HG02852 (cell line): ENCODE data around the gene KCNB1.
"Not testable (repeated sequence)": the region's sequence is repeated elsewhere in the genome, so short reads cannot be mapped to it uniquely, and the experiment has no call there.

Experiments used
- ATAC-seq: cut with Tn5 transposase; IDR thresholded peaks from one replicate; pipeline ENCODE4 v1.9.1; 2021; ENCODE audit warnings: mild to moderate bottlenecking, moderate library complexity; ENCODE audit not compliant: unreplicated experiment

Gene KCNB1

DNA sequence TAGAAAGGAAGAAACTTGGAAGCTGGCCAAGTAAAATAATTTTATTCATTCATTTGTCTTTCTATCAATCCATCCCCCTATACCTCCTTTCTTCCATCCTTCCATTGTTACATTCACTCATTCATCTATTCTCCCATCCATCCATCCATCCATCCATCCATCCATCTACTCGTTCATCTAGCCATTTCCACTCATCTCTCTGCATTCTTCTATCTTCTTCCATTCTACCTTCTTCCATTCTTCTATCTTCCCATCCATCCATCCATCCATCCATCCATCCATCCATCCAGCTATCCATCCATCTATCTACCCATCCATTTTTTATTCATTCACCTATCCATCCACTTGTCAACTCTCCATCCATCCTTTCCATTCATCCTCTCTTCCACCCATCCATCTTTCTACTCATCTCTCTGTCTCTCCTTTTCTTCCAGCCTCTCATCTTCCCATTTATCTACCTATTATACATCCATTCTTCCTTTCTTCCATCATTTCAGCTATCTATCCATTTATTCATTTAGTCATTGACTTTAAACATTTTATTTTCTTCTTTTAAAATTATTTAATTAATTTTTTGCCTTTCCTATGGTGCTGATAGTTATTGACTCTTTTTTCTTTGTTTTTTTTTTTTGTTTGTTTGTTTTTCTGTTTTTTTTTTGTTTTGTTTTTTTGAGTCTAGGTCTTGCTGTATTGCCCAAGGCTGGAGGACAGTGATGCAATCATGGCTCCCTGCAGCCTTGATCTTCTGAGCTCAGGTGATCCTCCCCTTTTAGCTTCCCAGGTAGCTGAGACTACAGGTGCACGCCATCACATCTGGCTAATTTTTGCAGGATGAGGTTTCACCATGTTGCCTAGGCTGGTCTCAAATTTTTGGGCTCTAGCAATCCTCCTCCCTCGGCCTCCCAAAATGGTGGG, 151.5 kb downstream of the KCNB1 start:
- no peak for ATAC-seq

DNA sequence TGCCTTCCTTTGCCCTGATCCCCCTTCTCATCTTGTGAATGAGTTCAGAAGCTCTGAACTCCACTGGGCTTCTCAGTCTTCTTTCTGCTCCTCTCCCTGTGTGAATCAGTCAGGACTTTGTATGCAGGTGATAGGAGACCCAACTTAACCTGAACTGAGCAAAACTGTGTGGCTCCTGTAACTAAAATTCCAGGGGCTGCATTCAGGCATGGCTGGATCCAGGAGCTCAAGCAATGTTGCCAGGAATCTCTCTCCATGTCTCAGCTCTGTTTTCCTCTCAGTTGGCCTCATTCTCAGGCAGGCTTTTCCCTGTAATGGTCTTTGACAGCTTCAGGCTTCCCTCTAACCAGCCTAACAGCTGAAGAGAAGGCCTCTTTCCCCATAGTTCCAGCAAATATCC, 153.7 kb downstream of the KCNB1 start:
- no peak for ATAC-seq

DNA sequence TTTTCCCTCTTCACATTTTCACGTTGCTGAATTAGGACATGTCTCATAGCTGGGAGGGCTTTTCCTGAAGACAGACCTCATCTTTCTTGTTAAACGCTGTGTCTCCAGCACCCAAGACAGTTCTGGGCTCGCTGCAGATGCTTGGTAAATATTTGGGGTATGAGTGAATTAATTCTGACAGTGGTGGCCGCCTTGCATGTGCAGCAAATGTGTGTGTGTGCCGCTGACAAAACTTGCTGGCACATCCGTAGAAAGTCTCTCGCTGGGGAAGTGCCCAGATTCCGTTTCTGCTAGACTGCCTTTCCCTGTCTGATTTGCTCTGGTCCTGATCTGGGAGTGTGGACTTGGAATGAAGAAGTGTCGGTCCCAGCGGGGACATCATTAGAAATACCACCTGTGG, 156.4 kb downstream of the KCNB1 start:
- no peak for ATAC-seq

DNA sequence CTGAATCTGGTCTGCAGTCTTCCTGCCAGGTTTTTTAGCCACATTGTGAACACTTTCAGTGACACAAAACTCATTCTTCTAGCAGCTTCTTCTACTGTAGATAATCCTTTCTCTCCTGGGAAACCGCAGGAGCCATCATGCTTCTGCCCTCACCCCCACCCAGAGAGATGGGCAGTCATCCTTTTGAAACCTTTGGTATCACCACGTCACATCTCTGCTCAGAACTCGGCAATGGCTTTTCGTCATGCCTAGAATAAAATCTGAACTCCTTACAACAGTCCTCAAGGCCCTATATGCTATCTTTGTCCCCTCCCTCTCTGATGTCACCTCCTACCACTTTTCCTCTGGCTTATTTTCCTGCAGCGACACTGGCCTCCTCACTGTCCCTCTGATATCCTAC, 158.2 kb downstream of the KCNB1 start:
- ATAC-seq = no peak

DNA sequence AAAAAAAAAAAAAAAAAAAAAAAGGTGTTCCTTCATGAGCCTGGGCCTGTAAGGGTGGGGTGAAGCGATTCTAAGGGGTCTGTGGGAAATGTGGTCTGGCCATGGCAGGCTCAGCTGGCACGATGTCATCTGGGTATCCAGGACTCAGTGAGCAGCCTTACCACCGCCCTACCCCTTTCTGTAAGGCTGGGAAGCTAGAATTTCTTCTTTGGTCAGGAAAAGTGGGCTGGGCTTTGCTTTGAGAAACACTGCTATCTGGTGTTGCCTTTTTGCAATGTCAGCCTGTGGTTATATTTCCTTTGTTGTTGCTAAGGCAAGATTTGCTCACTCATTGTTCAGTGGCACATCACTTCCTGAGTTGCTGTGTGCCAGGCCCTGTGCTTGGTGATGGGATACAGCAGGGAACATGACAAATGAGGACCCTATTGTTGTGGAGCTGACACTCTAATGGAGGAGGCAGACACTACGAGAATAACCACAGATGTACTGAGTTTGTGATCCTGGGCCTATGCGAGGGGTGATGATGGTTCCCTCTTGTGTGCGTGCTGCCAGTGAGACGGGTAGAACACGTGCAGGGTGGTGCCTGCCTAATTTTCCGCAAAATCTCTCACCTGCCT, 158.7 kb downstream of the KCNB1 start:
- ATAC-seq = no peak

DNA sequence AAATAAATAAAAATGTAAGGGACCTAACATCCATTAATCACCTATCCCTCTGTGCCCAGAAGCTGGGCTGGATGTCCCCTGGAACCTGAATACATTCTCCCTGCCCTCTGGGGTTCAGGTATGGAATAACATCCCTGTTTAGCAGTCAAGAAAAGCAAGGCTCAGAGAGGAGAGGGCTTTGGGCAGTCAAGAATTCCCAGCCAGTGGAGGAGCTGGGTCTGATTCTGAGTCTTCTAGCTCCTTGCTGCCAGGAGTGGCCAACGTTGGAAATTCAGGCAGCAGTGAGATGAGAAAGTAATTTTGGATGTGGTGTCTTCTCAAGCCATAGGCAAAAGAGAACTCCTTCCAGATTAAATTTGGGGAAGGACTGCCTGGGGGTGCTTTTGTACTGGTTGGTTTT, 162.0 kb downstream of the KCNB1 start:
- ATAC-seq = no peak

DNA sequence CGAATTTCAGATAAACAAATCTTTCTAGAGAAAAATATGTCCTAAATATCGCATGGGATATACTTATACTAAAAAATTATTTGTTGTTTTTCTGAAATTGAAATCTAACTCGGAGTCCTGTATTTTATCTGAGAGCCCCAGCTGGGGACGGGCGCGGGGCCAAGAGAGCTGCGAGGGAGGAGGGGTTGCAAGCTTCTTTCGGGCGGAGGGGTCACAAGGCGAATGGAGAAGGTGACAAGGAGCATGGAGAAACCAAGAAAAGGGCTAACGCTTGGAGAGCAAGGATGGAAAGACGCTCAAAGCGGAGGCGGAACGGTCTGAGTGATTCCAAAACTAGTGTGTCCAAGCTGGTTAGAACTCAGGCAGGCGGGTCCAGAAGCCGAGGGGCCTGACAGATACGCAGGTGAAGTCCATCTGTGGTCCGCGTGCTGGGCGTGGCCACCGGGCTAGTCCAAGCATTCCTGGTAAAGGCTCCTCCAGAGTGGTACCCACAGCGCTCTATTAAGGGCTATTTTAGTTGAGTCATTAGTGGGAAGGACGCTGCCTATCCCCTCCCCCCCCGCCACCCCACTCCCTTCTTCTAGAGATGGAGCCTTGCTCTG, 163.2 kb downstream of the KCNB1 start:
- no peak for ATAC-seq

DNA sequence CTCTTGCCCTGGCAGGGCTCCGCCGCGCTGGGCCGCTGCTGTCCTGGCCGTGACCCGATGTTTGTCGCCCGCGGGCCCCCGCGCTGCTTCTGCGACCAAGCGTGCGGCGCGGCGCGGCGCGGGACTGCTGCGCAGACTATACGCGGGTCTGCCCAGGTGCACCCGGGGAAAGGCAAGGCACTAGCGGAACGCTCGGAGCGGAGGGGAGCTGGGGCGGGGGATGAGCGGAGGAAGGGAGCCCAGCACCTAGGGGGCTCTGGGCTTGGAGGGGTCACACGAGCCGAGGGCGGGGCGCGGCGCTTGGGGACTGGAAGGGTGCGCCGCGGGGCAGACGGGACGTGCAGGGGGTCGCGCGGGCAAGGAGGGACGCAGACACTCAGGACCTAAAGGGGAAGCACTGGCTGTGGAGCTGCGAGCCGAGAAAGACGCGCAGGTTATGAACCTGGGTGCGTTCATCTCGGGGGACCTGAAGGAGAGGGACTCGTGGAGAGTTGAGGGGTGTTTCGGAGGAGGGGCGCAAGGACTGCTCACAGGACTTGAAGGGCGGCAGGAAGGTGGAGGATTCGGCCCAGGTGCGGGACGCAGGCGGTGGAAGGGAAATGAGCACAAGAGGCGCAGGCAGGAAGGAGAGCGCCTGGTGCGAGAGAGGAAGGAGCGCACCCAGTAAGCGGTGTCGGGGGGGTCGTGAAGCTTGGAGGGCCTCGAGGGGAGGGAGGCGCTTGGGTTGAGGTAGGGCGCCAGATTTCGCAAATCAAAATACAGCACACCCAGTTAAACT, 163.8 kb downstream of the KCNB1 start:
- no peak for ATAC-seq

DNA sequence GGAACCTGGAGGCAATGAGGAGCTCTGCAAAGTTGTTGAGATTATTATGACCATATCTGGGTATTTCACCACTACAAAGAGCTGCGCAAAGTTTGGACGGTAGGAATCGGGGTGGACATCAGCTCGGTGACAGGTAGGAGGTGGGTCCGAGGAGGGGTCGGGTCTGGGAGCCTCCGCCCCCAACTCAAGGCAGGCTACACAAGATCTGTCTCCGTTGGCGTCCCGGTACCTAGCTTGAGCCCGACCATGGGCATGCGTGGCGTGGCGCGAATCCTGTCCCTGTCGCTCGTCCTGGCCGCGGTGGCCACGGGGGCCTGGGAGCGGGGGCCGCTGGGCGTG, 164.4 kb downstream of the KCNB1 start:
- no peak for ATAC-seq

DNA sequence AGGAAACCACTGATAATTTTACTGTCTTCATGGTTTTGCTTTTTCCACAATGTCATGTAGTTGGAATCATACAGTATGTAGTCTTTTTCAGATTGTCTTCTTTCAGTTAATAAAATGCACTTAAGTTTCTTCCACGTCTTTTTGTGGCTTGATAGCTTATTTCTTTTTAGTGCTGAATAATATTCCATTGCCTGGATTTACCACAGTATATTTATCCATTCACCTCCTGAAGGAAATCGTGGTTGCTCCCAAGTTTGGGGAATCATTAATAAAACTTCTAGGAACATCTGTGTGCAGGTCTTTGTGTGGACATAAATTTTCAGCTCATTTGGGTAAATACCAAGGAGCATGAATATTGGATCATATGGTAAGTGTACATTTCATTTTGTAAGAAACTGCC, 165.8 kb downstream of the KCNB1 start:
- ATAC-seq = no peak

DNA sequence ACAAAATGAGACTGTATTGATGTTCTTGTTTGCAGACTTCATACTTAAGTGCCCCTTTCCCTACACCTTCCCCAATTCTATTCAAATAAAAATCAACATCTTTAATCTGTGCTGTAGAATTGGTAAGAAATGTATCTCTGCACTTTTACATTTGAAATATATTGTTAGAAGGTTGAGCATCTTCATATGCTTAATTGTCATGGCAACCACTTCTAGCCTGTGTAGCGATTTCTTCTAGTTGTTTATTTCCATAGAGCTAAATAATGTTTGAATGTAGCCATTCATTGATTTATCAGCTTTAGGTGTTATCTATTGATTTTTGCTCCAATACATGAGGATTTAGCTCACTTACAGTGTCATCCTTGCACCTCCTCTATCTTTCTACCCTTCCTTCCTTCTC, 166.9 kb downstream of the KCNB1 start:
- no peak for ATAC-seq

DNA sequence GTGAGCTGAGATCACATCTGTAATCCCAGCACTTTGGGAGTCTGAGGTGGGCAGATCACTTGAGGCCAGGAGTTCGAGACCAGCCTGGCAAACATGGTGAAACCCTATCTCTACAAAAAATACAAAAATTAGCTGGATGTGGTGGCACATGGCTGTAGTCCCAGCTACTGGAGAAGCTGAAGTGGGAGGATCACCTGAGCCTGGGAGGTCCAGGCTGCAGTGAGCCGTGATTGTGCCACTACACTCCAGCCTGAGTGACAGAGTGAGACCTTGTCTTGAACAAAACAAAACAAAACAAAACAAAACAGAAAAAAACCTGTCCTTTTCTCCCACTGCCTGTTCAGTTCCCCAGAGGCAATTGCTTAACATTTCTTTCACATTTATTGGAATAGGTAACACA, 168.4 kb downstream of the KCNB1 start:
- not testable (repeated sequence) for ATAC-seq
